HG03432 (cell line): ENCODE data around the gene ADGB.
A peak's percentile ranks its signal among the peaks of the same experiment; 100 is the strongest.
"Not testable (repeated sequence)": the region's sequence is repeated elsewhere in the genome, so short reads cannot be mapped to it uniquely, and the experiment has no call there.

ENCODE experiments used
- ATAC-seq: cut with Tn5 transposase; IDR thresholded peaks from one replicate; pipeline ENCODE4 v1.9.1; 2021; ENCODE audit warnings: mild to moderate bottlenecking, moderate library complexity; ENCODE audit not compliant: unreplicated experiment

The ADGB gene

DNA sequence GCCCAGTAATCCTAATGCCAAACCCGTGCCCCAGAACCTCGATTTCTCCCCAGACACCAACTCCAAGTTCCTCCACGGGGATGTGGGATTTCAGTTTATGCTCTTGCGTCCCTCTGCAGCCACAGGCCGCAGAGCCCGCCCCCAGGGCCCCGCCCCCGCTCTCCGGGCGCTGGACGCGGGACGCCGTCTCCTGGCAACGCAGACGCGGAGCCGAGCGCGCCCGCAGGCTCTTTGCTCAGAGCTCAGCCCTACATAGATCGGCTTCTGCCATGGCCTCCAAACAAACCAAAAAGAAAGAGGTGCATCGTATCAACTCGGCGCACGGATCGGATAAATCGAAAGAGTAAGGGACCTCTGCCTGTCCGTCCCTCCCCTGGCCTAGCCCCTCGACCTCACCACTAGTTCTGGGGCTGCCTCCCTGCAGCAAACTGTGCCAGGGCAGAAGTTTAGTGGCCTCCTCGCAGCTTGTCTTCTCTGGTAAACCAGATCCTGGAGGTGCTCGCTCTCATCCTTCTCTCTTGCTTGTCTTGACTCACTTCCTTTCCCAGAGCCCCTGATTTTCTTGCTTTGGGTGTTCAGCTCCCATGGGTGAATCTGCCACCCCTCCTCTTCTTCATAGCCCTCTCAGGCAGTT lies at the start of gene ADGB:
Gene ADGB, plus strand, starts transcription at position 201 of the 634 bp plus-strand sequence. Its CDS starts 69 bp downstream, at position 270.
- ATAC-seq = peak; percentile 69

DNA sequence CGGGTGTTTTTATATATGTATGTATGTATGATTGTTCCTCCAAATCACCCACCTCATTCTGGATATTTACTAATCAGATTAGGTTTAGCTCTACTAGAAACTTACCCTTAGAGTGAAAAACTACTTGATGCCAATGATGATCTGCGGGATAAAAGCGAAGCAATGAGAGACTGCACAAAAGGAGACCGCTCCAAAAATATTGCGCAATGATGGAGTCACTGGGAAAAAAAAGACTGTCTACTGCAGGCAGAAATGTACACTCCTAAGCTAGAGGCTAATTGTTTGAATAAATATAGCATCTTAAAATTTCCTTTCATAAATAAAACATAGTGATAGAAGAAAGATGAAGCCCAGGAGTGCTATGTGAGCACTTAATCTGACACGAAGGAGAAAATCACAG lies 47.9 kb upstream of the ADGB start:
- no peak for ATAC-seq

DNA sequence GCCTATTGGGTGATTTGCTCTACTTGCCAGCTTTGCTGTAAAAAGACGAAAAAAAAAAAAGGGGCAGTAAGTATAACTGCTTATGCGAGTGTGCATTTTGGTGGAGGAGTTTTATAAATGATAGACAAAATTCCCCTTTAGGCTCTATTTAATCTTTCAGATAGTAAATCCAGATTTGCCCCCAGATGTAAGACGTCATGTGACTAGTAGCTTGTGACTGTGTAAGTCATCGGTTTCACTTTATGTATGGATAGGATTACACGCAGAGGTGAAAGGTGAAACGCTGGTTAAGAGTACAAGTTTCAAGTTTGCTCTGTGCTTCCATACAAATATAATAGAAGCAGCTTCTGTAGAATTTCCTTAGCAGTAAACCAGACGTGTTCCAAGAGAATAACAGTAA lies 47.2 kb upstream of the ADGB start:
- peak; percentile 45 for ATAC-seq

DNA sequence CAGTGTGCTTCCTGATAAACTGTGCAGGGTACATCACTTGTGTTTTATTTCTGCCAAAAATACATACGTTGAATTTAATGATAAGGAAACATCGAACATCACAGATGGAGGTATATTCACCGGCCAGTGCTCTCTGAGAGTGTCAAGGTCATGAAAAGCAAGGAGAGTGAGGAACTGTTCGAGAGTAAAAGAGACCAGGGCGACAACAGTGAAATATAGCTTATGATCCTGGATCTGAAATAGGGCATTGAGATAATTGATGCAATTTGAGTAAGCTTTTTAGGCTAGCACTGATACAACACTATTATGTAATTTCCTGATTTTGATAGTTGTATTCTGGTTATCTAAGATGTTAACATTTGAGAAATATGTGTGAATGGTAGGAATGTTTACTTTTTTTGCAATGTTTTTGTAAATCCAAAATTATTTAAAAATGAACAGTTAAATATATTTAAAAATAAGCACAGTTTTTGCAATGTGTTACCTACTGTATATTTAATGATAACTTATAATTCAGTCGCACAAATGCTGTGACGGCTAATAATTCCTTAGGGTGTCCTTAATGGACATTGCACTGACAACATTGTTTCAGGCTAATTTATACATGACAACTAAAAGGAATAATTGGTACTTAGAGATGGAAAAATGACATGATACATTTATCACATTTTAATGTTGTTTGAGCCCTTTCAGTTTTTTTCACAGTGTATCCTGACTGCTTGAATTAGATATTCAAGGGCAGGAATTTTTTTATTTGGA lies 45.2 kb upstream of the ADGB start:
- ATAC-seq = no peak

DNA sequence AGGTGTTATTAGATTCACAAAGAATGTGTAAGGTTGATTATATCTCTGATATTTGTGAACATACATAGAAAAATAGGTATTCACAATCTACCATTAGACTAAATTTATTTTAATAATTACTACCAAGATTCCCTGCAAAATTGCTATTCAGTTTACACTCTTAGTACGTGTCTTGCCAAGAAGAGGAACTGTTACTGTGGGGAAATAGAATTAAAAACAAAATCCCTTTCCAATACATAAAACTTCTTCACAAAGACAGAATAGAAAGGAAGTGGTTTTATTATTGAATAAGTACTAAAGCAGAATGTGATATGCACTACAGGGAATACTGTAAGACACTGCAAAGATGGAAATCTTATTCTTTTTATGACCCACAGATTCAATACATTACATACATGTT lies 38.2 kb upstream of the ADGB start:
- ATAC-seq = no peak

DNA sequence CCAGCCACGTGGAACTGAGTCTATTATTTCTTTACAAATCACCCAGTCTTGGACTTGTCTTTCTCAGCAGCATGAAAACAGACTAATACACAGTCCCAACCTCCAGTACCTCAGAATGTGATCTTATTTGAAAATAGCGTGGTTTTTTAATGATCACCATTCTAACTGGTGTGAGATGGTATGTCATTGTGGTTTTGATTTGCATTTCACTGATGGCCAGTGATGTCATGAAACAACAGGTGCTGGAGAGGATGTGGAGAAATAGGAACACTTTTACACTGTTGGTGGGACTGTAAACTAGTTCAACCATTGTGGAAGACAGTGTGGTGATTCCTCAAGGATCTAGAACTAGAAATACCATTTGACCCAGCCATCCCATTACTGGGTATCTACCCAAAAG lies 32.1 kb upstream of the ADGB start:
- ATAC-seq = not testable (repeated sequence)

DNA sequence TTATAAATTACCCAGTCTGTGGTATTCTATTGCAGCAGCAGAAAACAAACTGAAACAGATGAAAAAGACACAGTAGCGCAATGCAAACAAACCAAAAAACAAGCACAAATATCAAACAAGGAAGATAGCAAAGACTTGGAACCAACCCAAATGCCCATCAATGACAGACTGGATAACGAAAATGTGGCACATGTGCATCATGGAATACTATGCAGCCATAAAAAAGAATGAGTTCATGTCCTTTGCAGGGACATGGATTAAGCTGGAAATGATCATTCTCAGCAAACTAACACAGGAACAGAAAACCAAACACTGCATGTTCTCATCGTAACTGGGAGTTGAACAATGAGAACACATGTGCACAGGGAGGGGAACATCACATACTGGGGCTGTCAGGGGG lies 30.2 kb upstream of the ADGB start:
- not testable (repeated sequence) for ATAC-seq

DNA sequence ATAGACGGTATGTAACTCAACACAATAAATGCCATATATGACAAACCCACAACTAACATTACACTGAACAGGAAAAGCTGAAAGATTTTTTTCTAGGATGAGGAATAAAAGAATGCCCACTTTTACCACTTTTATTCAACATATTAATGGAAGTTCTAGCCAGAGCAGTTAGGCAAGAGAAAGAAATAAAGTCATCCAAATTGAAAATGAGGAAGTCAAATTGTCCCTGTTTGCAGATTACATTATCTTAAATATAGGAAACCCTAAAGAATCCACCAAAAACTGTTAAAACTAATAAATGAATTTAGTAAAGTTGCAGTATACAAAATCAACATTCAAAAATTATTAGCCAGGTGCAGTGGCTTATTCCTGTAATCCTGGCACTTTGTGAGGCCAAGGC lies 24.6 kb upstream of the ADGB start:
- ATAC-seq = no peak

DNA sequence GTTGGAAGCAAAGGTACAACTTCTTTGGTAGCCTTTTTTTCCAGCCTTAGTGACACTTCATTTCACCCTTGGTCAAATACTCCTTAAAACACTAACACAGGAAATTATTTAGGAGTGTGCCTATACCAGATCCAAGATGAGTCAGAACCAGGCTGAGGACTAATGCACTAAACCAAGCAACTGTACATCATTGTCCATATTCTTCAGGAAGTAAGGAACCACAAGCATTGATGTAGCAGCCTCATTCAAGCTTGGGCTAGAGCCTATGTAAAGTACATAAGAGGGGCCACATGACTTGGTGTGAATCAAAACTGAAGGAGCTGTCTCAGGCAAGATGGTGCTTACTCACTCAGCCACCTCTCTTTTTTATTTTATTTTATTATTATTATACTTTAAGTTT lies 20.7 kb upstream of the ADGB start:
- ATAC-seq = no peak

DNA sequence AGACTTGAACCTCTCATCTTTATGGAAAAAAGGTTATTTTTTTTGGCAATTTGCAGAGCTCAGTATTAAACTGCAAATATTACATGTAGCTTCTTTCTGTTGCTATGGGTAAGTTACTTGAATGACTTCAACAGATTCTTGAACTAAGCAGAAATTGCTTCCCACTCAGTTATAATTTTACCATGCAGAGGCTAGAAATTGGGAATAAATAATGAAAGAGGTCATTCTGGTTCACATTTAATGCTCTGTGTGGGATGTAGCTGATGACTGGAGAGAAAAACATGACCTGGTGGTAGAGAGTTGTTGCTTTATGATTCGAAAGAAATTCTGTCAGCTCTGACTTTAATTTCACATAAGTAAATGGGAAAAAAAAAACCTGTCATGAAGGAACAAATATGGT lies 16.8 kb upstream of the ADGB start:
- ATAC-seq = no peak

DNA sequence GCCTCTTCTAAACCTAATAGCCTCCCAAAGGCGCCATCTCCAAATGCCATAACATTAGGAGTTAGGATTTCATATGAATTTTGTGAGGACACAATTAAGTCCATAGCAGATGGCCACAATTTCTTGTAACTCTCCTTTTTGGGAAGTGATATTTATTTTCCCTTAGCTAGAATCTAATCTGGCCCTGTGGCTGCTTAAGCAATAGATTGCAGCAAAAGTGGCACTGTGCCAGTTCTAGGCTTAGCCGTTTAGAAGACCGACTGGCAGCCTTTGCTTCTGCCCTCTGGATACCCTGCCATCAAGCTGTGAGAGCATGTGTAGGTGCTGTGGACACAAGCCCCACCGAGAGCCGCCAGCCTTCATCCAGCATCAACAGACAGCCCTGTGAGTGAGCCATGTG lies 15.9 kb upstream of the ADGB start:
- no peak for ATAC-seq

DNA sequence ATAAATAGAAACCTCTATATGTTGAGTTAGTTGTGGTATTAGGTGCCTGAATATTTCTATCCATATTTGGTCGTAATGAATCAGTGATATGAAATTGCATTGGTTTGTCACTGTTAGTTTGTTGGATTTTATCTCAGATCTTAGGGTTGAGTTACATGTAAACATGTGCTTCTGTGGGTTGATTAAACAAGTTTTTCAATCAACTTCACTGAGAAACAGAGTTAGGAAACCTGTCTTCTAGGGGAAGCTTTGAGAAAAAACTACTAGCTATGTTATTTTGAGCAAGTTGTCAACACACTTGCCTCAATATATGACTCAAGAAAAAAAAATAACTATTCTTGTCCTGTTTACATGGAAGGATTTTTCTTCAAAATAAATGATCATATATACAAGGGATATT lies 14.8 kb upstream of the ADGB start:
- no peak for ATAC-seq

DNA sequence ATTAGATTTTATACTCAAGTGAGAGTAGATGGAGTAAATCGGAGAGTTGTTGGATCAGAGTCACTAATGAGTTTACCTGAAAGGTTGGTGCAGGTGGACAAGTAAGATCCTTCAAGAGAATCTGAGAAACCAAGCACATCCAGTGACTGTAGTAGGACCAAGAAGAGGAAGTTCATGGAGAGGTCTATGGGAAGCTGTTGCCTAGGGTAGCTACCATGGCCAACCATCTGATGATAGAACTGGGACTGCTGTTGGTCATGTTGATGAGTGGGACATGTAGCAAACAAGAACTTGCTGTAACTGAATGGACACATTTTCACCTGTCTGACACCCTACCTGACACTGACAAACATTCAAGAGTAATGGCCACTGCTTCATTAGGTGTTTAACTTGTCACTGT lies 11.3 kb upstream of the ADGB start:
- no peak for ATAC-seq

DNA sequence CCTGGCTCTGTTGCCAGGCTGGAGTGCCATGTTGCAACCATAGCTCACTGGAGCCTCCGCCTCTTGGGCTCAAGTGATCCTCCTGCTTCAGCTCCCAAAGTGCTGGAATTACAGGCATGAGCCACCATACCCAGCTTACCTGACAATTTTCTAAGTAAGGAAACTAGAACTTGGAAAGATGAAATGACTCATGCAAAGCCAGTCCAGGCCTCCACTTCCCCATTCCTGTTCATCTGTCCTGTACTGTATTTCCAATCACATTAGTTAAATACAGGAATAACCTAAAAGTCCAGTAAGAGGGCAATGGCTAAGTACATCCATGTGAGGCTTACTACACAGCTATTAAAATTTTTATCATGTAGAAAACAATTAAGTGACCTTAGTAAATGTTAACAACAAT lies 8.3 kb upstream of the ADGB start:
- no peak for ATAC-seq

DNA sequence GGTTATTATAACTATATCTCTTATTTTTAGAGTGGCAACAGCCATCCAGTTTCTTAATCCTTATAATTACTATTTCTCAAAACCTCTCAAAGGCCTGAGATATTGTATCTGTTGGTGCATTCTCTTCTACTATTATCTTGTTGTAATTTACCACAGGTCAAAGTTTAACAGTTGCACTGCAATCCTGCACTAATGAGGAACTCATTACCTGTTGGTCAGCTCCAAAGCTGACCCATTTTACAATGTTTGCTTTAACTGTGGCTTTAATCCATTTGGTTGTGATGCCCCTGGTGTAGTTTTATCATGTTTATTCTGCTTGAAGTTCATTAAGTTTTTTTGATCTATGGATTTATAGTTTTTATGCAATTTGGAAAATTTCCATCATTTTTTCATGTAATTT lies 6.3 kb upstream of the ADGB start:
- no peak for ATAC-seq

DNA sequence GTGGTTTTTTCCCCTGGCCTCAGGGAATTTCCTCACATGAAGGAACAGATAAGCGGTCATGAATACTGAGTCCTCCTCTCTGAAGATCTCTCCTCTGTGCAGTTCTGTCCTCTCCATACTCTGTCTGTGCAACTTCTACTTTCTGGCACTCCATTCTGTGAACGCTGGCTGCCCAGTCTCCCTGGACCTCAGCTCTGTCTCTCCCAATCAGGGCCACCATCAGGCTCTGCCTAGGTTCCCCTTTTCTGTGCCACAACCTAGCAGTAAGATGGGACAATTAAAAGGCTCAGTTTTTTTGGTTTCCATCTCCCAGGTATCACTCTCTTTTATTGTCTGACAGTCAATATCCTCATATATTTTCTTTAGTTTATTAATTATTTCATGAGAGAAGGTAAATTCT lies 4.8 kb upstream of the ADGB start:
- ATAC-seq = no peak

DNA sequence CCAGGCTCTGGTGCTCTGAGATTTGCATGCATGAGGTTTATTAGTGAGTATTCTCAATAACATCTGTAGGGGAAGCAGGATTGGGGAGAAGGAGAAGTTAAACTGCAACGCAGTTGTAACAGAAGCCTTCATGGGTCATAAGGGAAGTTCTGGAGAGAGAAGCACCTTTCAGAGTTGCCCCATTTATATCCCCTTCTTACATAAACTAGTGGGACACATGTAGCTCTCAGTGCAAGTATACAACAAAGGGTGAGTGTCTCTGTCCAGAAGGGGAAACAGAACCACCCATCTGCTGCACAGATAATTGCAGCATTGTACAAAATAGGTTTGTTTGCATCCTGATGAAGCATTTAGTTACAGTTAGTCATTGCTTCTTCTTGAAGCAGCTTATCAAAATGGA lies 4.3 kb upstream of the ADGB start:
- ATAC-seq = no peak

DNA sequence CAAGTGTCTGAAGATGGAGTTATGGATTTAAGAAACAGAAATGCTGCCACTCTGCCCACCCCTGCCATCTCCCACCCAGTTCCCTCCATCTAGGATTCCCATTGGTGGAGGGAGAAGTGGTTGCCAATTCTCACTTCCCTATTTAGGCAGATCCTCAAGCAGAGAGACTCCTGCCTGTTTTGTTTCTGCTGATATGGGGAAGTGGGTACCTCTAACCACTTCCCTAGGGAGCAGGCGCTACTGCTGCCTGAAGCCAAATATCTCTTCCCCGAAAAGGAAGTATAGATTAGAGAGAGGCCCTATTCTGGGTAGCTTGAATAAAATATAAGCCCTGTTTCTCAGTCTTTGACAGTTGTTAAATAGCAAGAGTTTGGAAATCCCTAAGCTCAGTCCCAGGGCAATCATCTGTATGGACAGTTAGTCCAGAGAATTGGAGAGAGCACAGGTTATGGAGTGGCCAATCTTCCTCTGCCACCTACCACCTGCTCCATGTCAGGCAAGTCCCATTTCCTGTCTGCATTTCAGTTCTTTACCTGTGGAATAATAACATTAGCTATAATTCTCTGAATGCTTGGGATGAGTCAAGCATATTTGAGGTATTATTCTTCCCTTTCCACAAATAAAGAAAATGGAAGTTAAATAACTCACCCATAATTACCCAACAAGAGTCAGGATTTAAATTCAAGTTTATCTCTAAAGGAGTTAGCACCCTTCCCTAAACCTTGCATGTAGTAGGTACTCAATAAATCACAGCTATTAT lies 2.6 kb upstream of the ADGB start:
- ATAC-seq = no peak

DNA sequence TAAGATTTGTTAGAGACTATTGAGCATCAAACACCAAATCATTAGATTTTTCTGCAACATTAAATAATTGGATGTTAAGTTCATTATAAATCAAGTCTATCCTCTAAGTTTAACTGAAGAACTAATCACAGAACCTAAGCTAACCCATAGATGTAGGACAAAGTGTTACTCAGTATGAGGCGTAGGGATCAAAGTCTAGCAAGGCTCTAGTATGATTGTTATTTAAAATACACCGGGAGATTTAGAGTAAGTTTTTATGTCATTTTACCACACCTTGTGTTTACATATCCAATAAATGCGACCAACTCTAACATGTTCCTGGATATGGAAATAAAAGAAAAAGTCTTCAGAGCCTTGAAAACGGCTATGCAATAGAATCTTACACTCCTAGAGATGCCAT lies 2.6 kb downstream of the ADGB start:
- ATAC-seq = no peak

DNA sequence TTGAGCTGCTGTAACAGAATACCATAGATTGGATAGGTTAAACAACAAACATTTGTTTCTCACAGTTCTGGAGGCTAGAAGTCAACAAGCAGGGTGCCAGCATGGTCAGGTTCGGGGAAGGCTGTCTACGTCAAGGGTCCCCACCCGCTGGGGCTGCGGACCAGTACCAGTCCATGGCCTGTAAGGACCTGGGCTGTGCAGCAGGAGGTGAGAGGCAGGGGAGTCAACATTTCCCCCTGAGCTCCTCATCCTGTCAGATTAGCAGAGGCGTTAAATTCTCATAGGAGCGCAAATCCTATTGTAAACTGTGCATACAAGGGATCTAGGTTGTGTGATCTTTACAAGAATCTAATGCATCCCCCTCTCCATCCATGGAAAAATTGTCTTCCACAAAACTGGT lies 3.8 kb downstream of the ADGB start:
- no peak for ATAC-seq

DNA sequence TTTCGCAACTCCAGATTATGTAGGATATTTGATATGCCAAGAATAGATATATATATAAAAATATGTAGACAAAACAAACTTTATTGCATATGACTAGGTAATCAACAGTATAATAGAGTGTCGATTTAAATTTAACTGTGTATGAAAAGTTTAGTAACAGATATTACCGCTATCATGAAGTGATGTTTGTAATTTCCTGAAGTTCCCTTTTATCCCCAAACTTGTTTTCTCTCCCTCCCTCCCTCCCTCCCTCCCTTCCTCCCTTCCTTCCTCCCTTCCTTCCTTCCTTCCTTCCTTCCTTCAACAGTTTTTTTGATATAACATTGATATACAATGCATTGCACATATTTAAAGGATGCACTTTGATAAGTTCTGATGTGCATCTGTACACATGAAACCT lies 15.2 kb downstream of the ADGB start:
- ATAC-seq = no peak

DNA sequence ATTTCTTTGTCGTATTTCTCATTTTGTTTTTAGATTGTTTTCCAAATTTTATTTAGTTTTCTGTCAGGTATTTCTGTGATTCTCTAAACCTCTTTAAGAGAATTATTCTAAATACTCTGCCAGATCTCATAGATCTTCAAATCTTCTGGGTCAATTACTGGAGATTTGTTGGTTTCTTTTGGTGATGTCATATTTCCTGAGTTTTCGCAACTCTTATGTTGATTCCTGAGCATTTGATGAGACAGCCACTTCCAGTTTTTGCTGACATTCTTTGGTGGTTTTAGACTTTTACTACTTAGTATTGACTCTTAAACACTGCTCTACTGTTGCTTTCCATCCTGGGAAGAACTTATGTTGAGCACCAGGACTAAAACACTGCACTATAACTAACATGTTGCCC lies 21.9 kb downstream of the ADGB start:
- no peak for ATAC-seq
